Neuronal stem cell (in vitro differentiated cells): Measurements from ENCODE around the gene LRG1.

Experiments
- DNase-seq: peaks from one replicate; pipeline ENCODE4 v3.0.0-alpha.2; 2013; ENCODE audit warnings: low spot score
- H2AFZ ChIP-seq: one replicate; pipeline ENCODE4 v1.6.1; 2013; ENCODE audit warnings: mild to moderate bottlenecking, low read length, inconsistent platforms
- H2AK5ac ChIP-seq: 2 replicates; pipeline ENCODE4 v1.6.1; 2013; ENCODE audit warnings: low read depth, mild to moderate bottlenecking, inconsistent platforms, low read length, moderate library complexity, mixed read lengths
- H2BK120ac ChIP-seq: 2 replicates; pipeline ENCODE4 v1.6.1; 2013; ENCODE audit warnings: low read depth, mild to moderate bottlenecking, inconsistent platforms, low read length, moderate library complexity, mixed read lengths
- H2BK12ac ChIP-seq: one replicate; pipeline ENCODE4 v1.6.1; 2013; ENCODE audit warnings: low read length, inconsistent platforms
- H2BK15ac ChIP-seq: 2 replicates; pipeline ENCODE4 v1.6.1; 2013; ENCODE audit warnings: mild to moderate bottlenecking, low read length, inconsistent platforms, mixed read lengths
- H2BK5ac ChIP-seq: one replicate; pipeline ENCODE4 v1.6.1; 2013; ENCODE audit warnings: inconsistent platforms, mild to moderate bottlenecking, low read length, moderate library complexity
- H3K14ac ChIP-seq: one replicate; pipeline ENCODE4 v1.6.1; 2013; ENCODE audit warnings: low read length, inconsistent platforms
- H3K18ac ChIP-seq: 2 replicates; pipeline ENCODE4 v1.6.1; 2013; ENCODE audit warnings: low read length, inconsistent platforms
- H3K23ac ChIP-seq: 2 replicates; pipeline ENCODE4 v1.6.1; 2013; ENCODE audit warnings: low read depth, mild to moderate bottlenecking, mixed read lengths, low read length, inconsistent platforms; ENCODE audit not compliant: poor library complexity
- H3K27ac ChIP-seq: replicated peaks from 3 replicates; pipeline ENCODE4 v1.5.1; 2013; ENCODE audit warnings: low read length, inconsistent platforms
- H3K27me3 ChIP-seq, 3 experiments: 2 replicates each; pipeline ENCODE4 v1.6.1; 2013; ENCODE audit warnings: low read length in 3 of 3, mild to moderate bottlenecking in 2 of 3, inconsistent platforms in 1 of 3, low read depth in 1 of 3, mixed read lengths in 1 of 3, moderate library complexity in 1 of 3; ENCODE audit not compliant: control insufficient read depth in 3 of 3, insufficient read depth in 3 of 3
- H3K36me3 ChIP-seq, 2 donors: replicated peaks in 1 of 2; 2 replicates each; pipeline ENCODE4 v1.6.1; 2013; ENCODE audit warnings: low read length in 2 of 2; ENCODE audit not compliant: control insufficient read depth in 2 of 2, insufficient read depth in 2 of 2
- H3K4ac ChIP-seq: 2 replicates; pipeline ENCODE4 v1.6.1; 2013; ENCODE audit warnings: inconsistent platforms, mild to moderate bottlenecking, low read length, moderate library complexity
- H3K4me1 ChIP-seq, 2 donors: 1 replicate in 1 of 2; 2 replicates in 1 of 2; pipeline ENCODE4 v1.6.1; 2013; ENCODE audit warnings: low read length in 2 of 2, low read depth in 1 of 2; ENCODE audit not compliant: control insufficient read depth in 2 of 2, insufficient read depth in 1 of 2
- H3K4me2 ChIP-seq: one replicate; pipeline ENCODE4 v1.6.1; 2013; ENCODE audit warnings: mild to moderate bottlenecking, low read length, inconsistent platforms; ENCODE audit not compliant: insufficient read depth, poor library complexity, severe bottlenecking
- H3K4me3 ChIP-seq, 2 donors: 2 replicates each; pipeline ENCODE4 v1.5.1; 2013; ENCODE audit warnings: low read length in 2 of 2, mild to moderate bottlenecking in 2 of 2, inconsistent platforms in 1 of 2, moderate library complexity in 1 of 2
- H3K79me1 ChIP-seq: one replicate; pipeline ENCODE4 v1.6.1; 2013; ENCODE audit warnings: low read depth, mild to moderate bottlenecking, inconsistent platforms, low read length, moderate library complexity
- H3K9ac ChIP-seq: one replicate; pipeline ENCODE4 v1.6.1; 2013; ENCODE audit warnings: mild to moderate bottlenecking, low read depth, low read length, inconsistent platforms; ENCODE audit not compliant: poor library complexity
- H3K9me3 ChIP-seq, 2 donors: replicated peaks in 1 of 2; 2 replicates each; pipeline versions ENCODE3 to v1.6.1; 2013; ENCODE audit warnings: low read length in 2 of 2, mild to moderate bottlenecking in 2 of 2, inconsistent platforms in 1 of 2, low read depth in 1 of 2, mixed read lengths in 1 of 2, moderate library complexity in 1 of 2; ENCODE audit not compliant: control insufficient read depth in 2 of 2, insufficient read depth in 1 of 2
- H4K8ac ChIP-seq: one replicate; pipeline ENCODE4 v1.6.1; 2013; ENCODE audit warnings: low read depth, mild to moderate bottlenecking, inconsistent platforms, low read length, moderate library complexity
- H4K91ac ChIP-seq: one replicate; pipeline ENCODE4 v1.6.1; 2013; ENCODE audit warnings: low read length, low read depth, mild to moderate bottlenecking, inconsistent platforms; ENCODE audit not compliant: poor library complexity
- WGBS, 2 donors: extraction: QIAGEN DNeasy Blood & Tissue Kit; methylation state at CpG; one replicate each; pipeline ENCODE4 v1.1.7; 2013; ENCODE audit warnings: missing lambda C conversion rate in 2 of 2, mixed read lengths in 1 of 2; ENCODE audit not compliant: insufficient read length in 2 of 2, insufficient replicate concordance in 1 of 2; ENCODE audit errors: extremely low coverage in 2 of 2; 5-methylcytosine and 5-hydroxymethylcytosine counted together

Gene LRG1

GRCh38 chr19:4550479-4551050, 10.7 kb upstream of the LRG1 start:
- Histone ChIP-seq H4K8ac (no peak overlapping the region), H2AK5ac (no peak overlapping the region), H3K27me3 (no peaks in the 10 kb centered on the region), H2BK5ac (no peak overlapping the region), H3K9me3 (no peaks in the 10 kb centered on the region), H3K4me3 (no peak overlapping the region), H4K91ac (no peak overlapping the region), H3K4me1 (no peaks in the 10 kb centered on the region), H2BK120ac (no peak overlapping the region), H3K36me3 (peaks cover 52 to 56% of the 10 kb centered on the region in 2 donors), H3K4me2 (no peak overlapping the region), H3K79me1 (peaks cover 4% of the 10 kb centered on the region), H3K14ac (no peak overlapping the region), H2BK15ac (no peak overlapping the region), H2BK12ac (no peak overlapping the region), H3K4ac (no peak overlapping the region), H2AFZ (no peak overlapping the region), H3K18ac (no peak overlapping the region), H3K27ac (no peak overlapping the region), H3K23ac (no peak overlapping the region), H3K9ac (no peak overlapping the region)
- no CpG with 5 or more reads among the region's 26 CpGs for WGBS, 2 donors
- DNase-seq, result no peak

GRCh38 chr19:4550018-4550417, 10.2 kb upstream of the LRG1 start:
- Histone ChIP-seq H2BK15ac (no peak overlapping the region), H4K91ac (no peak overlapping the region), H2BK5ac (no peak overlapping the region), H3K36me3 (peaks cover 46 to 52% of the 10 kb centered on the region in 2 donors), H2BK12ac (no peak overlapping the region), H2AK5ac (no peak overlapping the region), H4K8ac (peak overlapping the region; percentile 92), H3K27ac (no peak overlapping the region), H3K4me2 (no peak overlapping the region), H3K4me3 (no peak overlapping the region), H2BK120ac (no peak overlapping the region), H3K23ac (no peak overlapping the region), H3K4ac (no peak overlapping the region), H3K9ac (no peak overlapping the region), H3K79me1 (peaks cover 4% of the 10 kb centered on the region), H3K14ac (no peak overlapping the region), H3K27me3 (no peaks in the 10 kb centered on the region), H2AFZ (no peak overlapping the region), H3K18ac (no peak overlapping the region), H3K9me3 (no peaks in the 10 kb centered on the region), H3K4me1 (no peaks in the 10 kb centered on the region)
- WGBS, 2 donors, result no CpG with 5 or more reads among the region's 18 CpGs
- DNase-seq, result no peak

GRCh38 chr19:4548238-4548584, 8.4 kb upstream of the LRG1 start:
- Histone ChIP-seq H2BK15ac (no peak overlapping the region), H3K4me1 (no peaks in the 10 kb centered on the region), H3K27me3 (no peaks in the 10 kb centered on the region), H3K4ac (no peak overlapping the region), H3K36me3 (peaks cover 30 to 34% of the 10 kb centered on the region in 2 donors), H3K23ac (peak overlapping the region; percentile 31), H3K79me1 (peaks cover 4% of the 10 kb centered on the region), H3K14ac (no peak overlapping the region), H2BK120ac (no peak overlapping the region), H3K9ac (no peak overlapping the region), H2BK12ac (peak overlapping the region; percentile 41), H2BK5ac (peak overlapping the region; percentile 13), H3K4me2 (no peak overlapping the region), H2AFZ (no peak overlapping the region), H3K27ac (no peak overlapping the region), H3K4me3 (no peak overlapping the region), H3K9me3 (no peaks in the 10 kb centered on the region), H3K18ac (peak overlapping the region; percentile 17), H4K8ac (peak overlapping the region; percentile 82), H2AK5ac (no peak overlapping the region), H4K91ac (no peak overlapping the region)
- DNase-seq, result no peak
- no CpG with 5 or more reads among the region's 14 CpGs for WGBS, 2 donors

- no peak for DNase-seq
- Histone ChIP-seq H2BK15ac (no peak overlapping the region), H2AFZ (no peak overlapping the region), H3K4ac (no peak overlapping the region), H3K27ac (no peak overlapping the region), H4K8ac (peak overlapping the region; percentile 82), H3K79me1 (peaks cover 4% of the 10 kb centered on the region), H3K4me1 (no peaks in the 10 kb centered on the region), H2AK5ac (no peak overlapping the region), H3K9me3 (no peaks in the 10 kb centered on the region), H3K18ac (no peak overlapping the region), H2BK120ac (no peak overlapping the region), H3K14ac (peak overlapping the region; percentile 38), H3K23ac (peak overlapping the region; percentile 31), H2BK5ac (peak overlapping the region; percentile 13), H4K91ac (no peak overlapping the region), H3K27me3 (no peaks in the 10 kb centered on the region), H2BK12ac (peak overlapping the region; percentile 41), H3K4me2 (no peak overlapping the region), H3K9ac (peak overlapping the region; percentile 70), H3K4me3 (no peak overlapping the region), H3K36me3 (peaks cover 24 to 28% of the 10 kb centered on the region in 2 donors)
- no CpG with 5 or more reads among the region's 32 CpGs for WGBS, 2 donors
These were observed 7.7 kb upstream of the LRG1 start for GRCh38 chr19:4547303-4548237.
